ENCODE measurements around the gene RRP1B. TPM values are rescaled to one million over a fixed set of nuclear protein-coding genes. Genes with fewer than 3 reads are reported as not detected.

Gene RRP1B
- total RNA-seq, 1 donor from 2014 or later = 34.6 TPM

DNA sequence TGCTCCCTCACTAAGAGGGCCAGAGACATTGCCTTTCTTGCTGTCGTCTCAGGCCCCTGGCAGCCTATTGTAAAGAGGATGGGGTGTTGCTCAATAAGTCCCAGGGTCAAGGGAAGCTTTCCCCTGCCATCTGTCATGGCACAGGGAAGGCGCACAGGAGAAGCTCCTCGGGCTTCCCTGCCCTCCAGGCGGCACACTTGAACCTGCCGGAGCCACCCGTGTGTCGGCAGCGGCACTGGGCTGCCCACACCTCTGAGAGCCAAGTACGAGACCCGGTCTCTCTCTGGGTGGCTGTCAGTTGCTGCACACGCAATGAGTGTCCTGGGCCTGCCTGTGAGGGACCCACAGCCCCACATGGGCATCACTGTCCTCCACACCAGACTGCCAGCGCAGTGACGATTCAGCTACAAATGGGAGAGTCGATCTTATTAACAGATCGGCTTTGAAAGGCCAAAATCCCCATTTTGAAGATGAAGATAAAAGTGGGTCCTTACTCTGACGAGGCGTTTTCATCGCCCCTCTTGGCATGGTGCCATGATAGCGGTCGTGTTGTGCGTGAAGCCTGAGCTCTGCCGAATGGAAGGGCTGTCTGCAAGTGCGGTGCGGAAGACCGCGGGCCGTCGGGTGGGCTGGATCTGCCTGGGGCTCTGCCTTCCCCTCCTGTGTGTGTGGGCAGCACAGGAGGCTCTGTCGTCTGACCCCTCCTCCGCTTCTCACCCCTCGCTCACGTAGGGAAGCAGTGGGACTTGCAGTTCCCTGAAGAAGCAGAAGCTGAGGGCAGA, 30.4 kb downstream of the RRP1B start:
- Mint-ChIP-seq H3K27ac (no peak overlapping the region), H3K27me3 (ENCODE audit: low read depth) (no peaks in the 10 kb centered on the region), H3K4me3 (no peak overlapping the region), H3K9me3 (no peaks in the 10 kb centered on the region), H3K36me3 (peaks cover 37% of the 10 kb centered on the region), H3K4me1 (no peaks in the 10 kb centered on the region)
- DNase-seq (ENCODE audit: low spot score in 2 of 2, unreplicated experiment in 2 of 2) = no peak
- TF ChIP-seq, protein P1, sequence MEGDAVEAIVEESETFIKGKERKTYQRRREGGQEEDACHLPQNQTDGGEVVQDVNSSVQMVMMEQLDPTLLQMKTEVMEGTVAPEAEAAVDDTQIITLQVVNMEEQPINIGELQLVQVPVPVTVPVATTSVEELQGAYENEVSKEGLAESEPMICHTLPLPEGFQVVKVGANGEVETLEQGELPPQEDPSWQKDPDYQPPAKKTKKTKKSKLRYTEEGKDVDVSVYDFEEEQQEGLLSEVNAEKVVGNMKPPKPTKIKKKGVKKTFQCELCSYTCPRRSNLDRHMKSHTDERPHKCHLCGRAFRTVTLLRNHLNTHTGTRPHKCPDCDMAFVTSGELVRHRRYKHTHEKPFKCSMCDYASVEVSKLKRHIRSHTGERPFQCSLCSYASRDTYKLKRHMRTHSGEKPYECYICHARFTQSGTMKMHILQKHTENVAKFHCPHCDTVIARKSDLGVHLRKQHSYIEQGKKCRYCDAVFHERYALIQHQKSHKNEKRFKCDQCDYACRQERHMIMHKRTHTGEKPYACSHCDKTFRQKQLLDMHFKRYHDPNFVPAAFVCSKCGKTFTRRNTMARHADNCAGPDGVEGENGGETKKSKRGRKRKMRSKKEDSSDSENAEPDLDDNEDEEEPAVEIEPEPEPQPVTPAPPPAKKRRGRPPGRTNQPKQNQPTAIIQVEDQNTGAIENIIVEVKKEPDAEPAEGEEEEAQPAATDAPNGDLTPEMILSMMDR (IDR thresholded peaks at IDR 0.05; ENCODE audit: unreplicated experiment) = no peak

DNA sequence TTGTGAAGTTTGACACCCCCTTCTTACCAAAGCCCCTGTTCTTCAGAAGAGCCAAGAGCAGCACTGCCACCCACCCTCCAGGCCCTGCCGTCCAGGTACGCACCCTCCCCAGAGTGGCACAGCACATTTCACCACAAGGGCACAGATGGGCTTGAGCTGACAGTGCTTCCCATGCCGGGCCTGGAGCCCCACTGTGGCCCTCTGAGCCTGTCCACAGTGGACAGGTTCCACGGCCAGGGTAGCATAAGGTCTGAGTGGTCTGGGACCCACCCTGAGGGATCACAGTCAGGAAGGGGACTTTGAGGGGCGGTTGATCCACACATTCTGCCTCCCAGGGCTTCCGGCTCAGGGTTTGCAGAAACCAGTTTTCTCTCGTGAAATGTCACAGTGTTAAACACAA, 31.0 kb downstream of the RRP1B start:
- H3K4me3 Mint-ChIP-seq = no peak overlapping the region
- DNase-seq (ENCODE audit: low spot score in 2 of 2, unreplicated experiment in 2 of 2) = no peak
- TF ChIP-seq, protein P1 (IDR thresholded peaks at IDR 0.05; ENCODE audit: unreplicated experiment) = no peak
- no peaks in the 10 kb centered on the region for H3K9me3 Mint-ChIP-seq
- H3K36me3 Mint-ChIP-seq = peaks cover 36% of the 10 kb centered on the region
- H3K4me1 Mint-ChIP-seq = no peaks in the 10 kb centered on the region
- no peak overlapping the region for H3K27ac Mint-ChIP-seq
- no peaks in the 10 kb centered on the region for H3K27me3 Mint-ChIP-seq (ENCODE audit: low read depth)

DNA sequence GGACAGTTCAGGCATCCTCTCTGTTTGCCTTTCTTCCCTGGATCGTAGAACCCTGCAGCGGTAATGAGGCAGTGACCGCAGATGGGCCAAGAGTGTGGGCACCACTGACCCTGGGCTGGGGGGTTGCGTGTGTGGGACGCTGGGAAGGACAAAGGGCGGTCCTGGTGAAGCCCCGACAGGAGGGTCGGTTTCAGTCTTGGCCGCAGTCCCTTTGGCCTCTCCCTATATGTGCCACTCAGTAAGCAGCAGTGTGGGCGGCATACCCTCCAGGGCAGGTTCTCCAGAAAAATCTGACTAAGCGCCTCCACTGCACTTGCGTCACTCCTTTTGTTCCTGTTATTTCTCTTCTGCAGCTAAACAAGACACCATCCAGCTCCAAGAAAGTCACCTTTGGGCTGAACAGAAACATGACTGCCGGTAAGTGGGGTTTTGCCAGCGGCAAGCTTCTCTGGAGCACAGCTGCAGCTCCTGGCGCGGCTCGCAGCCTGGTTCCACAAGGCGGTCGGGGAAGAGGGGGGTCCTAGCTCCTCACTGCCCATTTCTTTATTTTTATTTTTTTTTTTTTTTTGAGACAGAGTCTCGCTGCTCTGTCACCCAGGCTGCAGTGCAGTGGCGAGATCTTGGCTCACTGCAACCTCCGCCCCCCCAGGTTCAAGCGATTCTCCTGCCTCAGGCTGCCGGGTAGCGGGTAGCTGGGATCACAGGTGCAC, 31.9 kb downstream of the RRP1B start:
- Mint-ChIP-seq H3K27me3 (ENCODE audit: low read depth) (no peaks in the 10 kb centered on the region), H3K36me3 (peaks cover 36% of the 10 kb centered on the region), H3K4me3 (no peak overlapping the region), H3K4me1 (no peaks in the 10 kb centered on the region), H3K27ac (no peak overlapping the region), H3K9me3 (no peaks in the 10 kb centered on the region)
- TF ChIP-seq, protein P1 (IDR thresholded peaks at IDR 0.05; ENCODE audit: unreplicated experiment) = no peak
- no peak for DNase-seq (ENCODE audit: low spot score in 2 of 2, unreplicated experiment in 2 of 2)

DNA sequence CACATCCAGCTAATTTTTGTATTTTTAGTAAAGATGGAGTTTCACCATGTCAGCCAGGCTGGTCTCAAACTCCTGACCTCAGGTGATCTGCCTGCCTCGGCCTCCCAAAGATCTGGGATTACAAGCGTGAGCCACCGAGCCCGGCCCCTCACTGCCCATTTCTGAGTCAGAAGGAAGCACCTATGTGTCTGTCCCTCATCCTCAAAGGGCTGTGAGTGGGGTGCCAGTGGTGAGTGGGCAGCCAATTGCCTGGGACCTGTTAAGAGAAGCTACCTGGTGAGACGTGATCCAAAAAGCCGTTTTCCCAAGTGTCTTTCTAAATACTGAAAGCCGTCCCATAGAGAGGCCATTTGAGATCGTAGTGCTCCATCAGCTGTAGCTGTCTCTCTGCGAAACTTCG, 32.4 kb downstream of the RRP1B start:
- Mint-ChIP-seq H3K4me1 (no peaks in the 10 kb centered on the region), H3K36me3 (peaks cover 31% of the 10 kb centered on the region), H3K27ac (no peak overlapping the region), H3K4me3 (no peak overlapping the region), H3K9me3 (no peaks in the 10 kb centered on the region), H3K27me3 (ENCODE audit: low read depth) (no peaks in the 10 kb centered on the region)
- TF ChIP-seq, protein P1 (IDR thresholded peaks at IDR 0.05; ENCODE audit: unreplicated experiment) = no peak
- no peak for DNase-seq (ENCODE audit: low spot score in 2 of 2, unreplicated experiment in 2 of 2)

DNA sequence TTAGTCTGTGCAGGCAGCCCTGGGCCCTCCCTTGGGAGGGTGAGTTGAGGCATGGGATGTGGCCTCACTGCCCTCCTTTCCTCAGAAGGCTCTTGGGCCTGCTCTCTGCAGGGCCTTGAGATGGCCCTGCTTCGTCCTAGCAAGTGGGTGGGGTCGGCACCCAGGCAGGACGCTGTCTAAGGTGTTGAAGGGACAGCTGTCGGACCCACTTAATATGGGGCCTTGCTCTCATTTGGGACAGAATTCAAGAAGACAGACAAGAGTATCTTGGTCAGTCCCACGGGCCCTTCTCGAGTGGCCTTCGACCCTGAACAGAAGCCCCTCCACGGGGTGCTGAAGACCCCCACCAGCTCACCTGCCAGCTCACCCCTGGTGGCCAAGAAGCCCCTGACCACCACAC, 33.6 kb downstream of the RRP1B start:
- TF ChIP-seq, protein P1 (IDR thresholded peaks at IDR 0.05; ENCODE audit: unreplicated experiment) = no peak
- Mint-ChIP-seq H3K4me1 (no peaks in the 10 kb centered on the region), H3K9me3 (no peaks in the 10 kb centered on the region), H3K27me3 (ENCODE audit: low read depth) (no peaks in the 10 kb centered on the region), H3K36me3 (peaks cover 27% of the 10 kb centered on the region), H3K27ac (no peak overlapping the region), H3K4me3 (no peak overlapping the region)
- no peak for DNase-seq (ENCODE audit: low spot score in 2 of 2, unreplicated experiment in 2 of 2)

All from mesothelial cell of epicardium (in vitro differentiated cells).